HUES64 (cell line): ENCODE measurements around the gene PRLR.

Experiments
- H3K27ac ChIP-seq: 2 replicates; pipeline ENCODE4 v1.7.0; 2013; ENCODE audit warnings: low read depth, low read length, inconsistent platforms
- H3K27me3 ChIP-seq: 2 replicates; pipeline ENCODE4 v1.6.1; 2013; ENCODE audit warnings: mild to moderate bottlenecking, low read length; ENCODE audit not compliant: insufficient read depth
- H3K36me3 ChIP-seq: 2 replicates; pipeline ENCODE4 v1.6.1; 2013; ENCODE audit warnings: mild to moderate bottlenecking, low read length; ENCODE audit not compliant: insufficient read depth
- H3K4me1 ChIP-seq: 2 replicates; pipeline ENCODE4 v1.6.1; 2013; ENCODE audit warnings: mild to moderate bottlenecking, low read length, moderate library complexity; ENCODE audit not compliant: insufficient read depth
- H3K4me3 ChIP-seq: 2 replicates; pipeline ENCODE4 v1.5.1; 2013; ENCODE audit warnings: mild to moderate bottlenecking, low read length, moderate library complexity
- H3K9ac ChIP-seq: 2 replicates; pipeline ENCODE4 v1.6.1; 2013; ENCODE audit warnings: mild to moderate bottlenecking, low read depth, low read length
- H3K9me3 ChIP-seq: 2 replicates; pipeline ENCODE4 v1.6.1; 2013; ENCODE audit warnings: low read depth, low read length; ENCODE audit not compliant: insufficient read depth
- WGBS: fragments of 150-250, 120-280 bp; methylation state at CpG from one replicate; pipeline ENCODE4 v1.1.7; 2013; ENCODE audit warnings: missing lambda C conversion rate; 5-methylcytosine and 5-hydroxymethylcytosine counted together

PRLR gene

GRCh38 chr5:35096216-35096615 is 134.1 kb downstream of the PRLR start:
- H3K27me3 ChIP-seq = no peaks in the 10 kb centered on the region
- H3K4me3 ChIP-seq = no peak overlapping the region

DNA sequence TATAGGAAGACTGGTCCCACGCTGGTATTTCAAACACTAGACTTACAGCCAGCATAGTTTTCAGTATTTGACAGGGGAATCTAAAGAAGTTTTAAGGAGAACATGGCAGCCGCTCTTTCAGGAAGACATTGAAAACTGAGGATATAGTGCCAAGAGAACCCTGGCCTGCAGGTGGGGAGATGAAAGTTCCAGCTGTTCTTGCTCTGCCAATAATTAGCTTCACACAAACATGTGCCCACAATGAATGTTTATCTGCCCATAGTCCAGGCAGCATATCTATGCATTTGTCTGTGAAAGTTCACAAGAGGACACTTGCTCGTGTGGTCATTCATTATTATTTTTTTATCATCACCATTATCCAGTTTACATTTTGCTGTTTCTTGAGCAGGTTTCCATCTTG is 134.9 kb downstream of the PRLR start:
- no peaks in the 10 kb centered on the region for H3K27me3 ChIP-seq
- WGBS = 94% methylated on average over 3 of the region's 3 CpGs
- H3K9me3 ChIP-seq = no peaks in the 10 kb centered on the region
- H3K36me3 ChIP-seq = no peaks in the 10 kb centered on the region
- H3K4me3 ChIP-seq = no peak overlapping the region
- H3K4me1 ChIP-seq = peaks cover 12% of the 10 kb centered on the region
- H3K9ac ChIP-seq = no peak overlapping the region
- H3K27ac ChIP-seq = no peak overlapping the region

More at GRCh38 chr5:35096216-35096615, 134.1 kb downstream of the PRLR start:
- Histone ChIP-seq H3K9ac (no peak overlapping the region), H3K9me3 (no peaks in the 10 kb centered on the region), H3K36me3 (no peaks in the 10 kb centered on the region), H3K27ac (no peak overlapping the region), H3K4me1 (peaks cover 11% of the 10 kb centered on the region)
- WGBS = 93% methylated on average over 3 of the region's 3 CpGs

GRCh38 chr5:35094948-35095347 is 135.3 kb downstream of the PRLR start:
- Histone ChIP-seq H3K27me3 (no peaks in the 10 kb centered on the region), H3K27ac (no peak overlapping the region), H3K4me1 (peaks cover 12% of the 10 kb centered on the region), H3K9me3 (no peaks in the 10 kb centered on the region), H3K4me3 (no peak overlapping the region), H3K36me3 (no peaks in the 10 kb centered on the region), H3K9ac (no peak overlapping the region)
- 93% methylated on average over 3 of the region's 3 CpGs for WGBS

GRCh38 chr5:35092703-35093102 is 137.6 kb downstream of the PRLR start:
- H3K27ac ChIP-seq = no peak overlapping the region
- H3K4me3 ChIP-seq = no peak overlapping the region
- H3K9me3 ChIP-seq = no peaks in the 10 kb centered on the region
- no peaks in the 10 kb centered on the region for H3K27me3 ChIP-seq
- peaks cover 12% of the 10 kb centered on the region for H3K4me1 ChIP-seq
- 83% methylated on average over 2 of the region's 2 CpGs for WGBS
- H3K36me3 ChIP-seq = no peaks in the 10 kb centered on the region
- no peak overlapping the region for H3K9ac ChIP-seq

GRCh38 chr5:35091704-35092103 is 138.6 kb downstream of the PRLR start:
- H3K36me3 ChIP-seq = no peaks in the 10 kb centered on the region
- peaks cover 12% of the 10 kb centered on the region for H3K4me1 ChIP-seq
- no peak overlapping the region for H3K4me3 ChIP-seq
- no peaks in the 10 kb centered on the region for H3K9me3 ChIP-seq
- no peaks in the 10 kb centered on the region for H3K27me3 ChIP-seq
- no peak overlapping the region for H3K9ac ChIP-seq
- WGBS = 90% methylated on average over 5 of the region's 5 CpGs
- no peak overlapping the region for H3K27ac ChIP-seq

- WGBS = 71% methylated on average over 7 of the region's 7 CpGs
Measured at GRCh38 chr5:35089334-35090314, 140.7 kb downstream of the PRLR start.

GRCh38 chr5:35087991-35088390 is 142.3 kb downstream of the PRLR start:
- Histone ChIP-seq H3K4me1 (peaks cover 12% of the 10 kb centered on the region), H3K9ac (no peak overlapping the region), H3K27me3 (no peaks in the 10 kb centered on the region), H3K9me3 (no peaks in the 10 kb centered on the region), H3K27ac (no peak overlapping the region), H3K36me3 (no peaks in the 10 kb centered on the region), H3K4me3 (no peak overlapping the region)
- whole genome bisulfite sequencing = 87% methylated on average over 3 of the region's 3 CpGs

More at GRCh38 chr5:35089334-35090314, 140.7 kb downstream of the PRLR start:
- no peaks in the 10 kb centered on the region for H3K9me3 ChIP-seq
- no peak overlapping the region for H3K9ac ChIP-seq
- H3K4me1 ChIP-seq = peaks cover 12% of the 10 kb centered on the region
- no peaks in the 10 kb centered on the region for H3K27me3 ChIP-seq
- no peaks in the 10 kb centered on the region for H3K36me3 ChIP-seq
- no peak overlapping the region for H3K27ac ChIP-seq
- no peak overlapping the region for H3K4me3 ChIP-seq

- Histone ChIP-seq H3K27me3 (no peaks in the 10 kb centered on the region), H3K4me1 (no peaks in the 10 kb centered on the region), H3K9me3 (no peaks in the 10 kb centered on the region), H3K9ac (no peak overlapping the region), H3K4me3 (no peak overlapping the region), H3K36me3 (no peaks in the 10 kb centered on the region), H3K27ac (no peak overlapping the region)
- 89% methylated on average over 3 of the region's 3 CpGs for WGBS
Measured at GRCh38 chr5:35083150-35083549, 147.1 kb downstream of the PRLR start.

DNA sequence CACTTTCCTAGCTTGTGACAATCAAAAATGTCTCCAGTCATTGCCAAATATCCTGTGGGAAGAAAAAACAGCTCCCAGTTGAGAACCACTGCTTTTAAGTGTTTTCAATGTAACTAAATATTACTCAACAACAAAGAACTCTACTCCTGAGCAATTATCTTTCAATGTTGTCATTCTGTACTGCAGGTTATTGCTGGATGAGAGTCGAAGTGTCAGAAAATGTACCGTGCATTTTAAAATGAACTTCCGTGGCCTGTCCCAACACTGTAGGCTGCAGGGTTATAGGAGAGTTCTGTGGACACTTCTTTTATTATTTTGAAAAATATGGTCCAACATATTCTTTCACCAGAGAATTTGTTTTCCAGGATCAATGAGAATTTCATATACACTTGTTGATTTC is 147.8 kb downstream of the PRLR start:
- H3K9me3 ChIP-seq = no peaks in the 10 kb centered on the region
- H3K27ac ChIP-seq = no peak overlapping the region
- H3K4me3 ChIP-seq = no peak overlapping the region
- no peaks in the 10 kb centered on the region for H3K36me3 ChIP-seq
- H3K4me1 ChIP-seq = no peaks in the 10 kb centered on the region
- WGBS = 99% methylated on average over 3 of the region's 3 CpGs
- H3K27me3 ChIP-seq = no peaks in the 10 kb centered on the region
- no peak overlapping the region for H3K9ac ChIP-seq

DNA sequence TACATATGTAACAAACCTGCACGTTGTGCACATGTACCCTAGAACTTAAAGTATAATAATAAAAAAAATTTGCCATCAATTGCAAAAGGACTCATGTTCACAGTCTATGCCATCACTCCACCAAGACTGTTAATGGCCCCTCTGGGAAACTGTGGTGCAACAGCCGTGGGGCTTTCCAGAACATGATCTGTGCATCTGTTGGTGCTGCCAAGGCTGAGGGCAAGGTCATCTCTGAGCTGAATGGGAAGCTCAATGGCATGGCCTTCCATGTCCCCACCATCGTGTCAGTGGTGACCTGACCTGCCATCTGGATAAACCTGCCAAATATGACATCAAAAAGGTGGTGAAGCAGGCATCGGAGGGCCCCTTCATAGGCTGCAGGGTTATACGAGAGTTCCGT is 149.2 kb downstream of the PRLR start:
- no peak overlapping the region for H3K9ac ChIP-seq
- no peaks in the 10 kb centered on the region for H3K9me3 ChIP-seq
- 94% methylated on average over 6 of the region's 6 CpGs for WGBS
- H3K36me3 ChIP-seq = no peaks in the 10 kb centered on the region
- no peaks in the 10 kb centered on the region for H3K27me3 ChIP-seq
- H3K27ac ChIP-seq = no peak overlapping the region
- no peak overlapping the region for H3K4me3 ChIP-seq
- no peaks in the 10 kb centered on the region for H3K4me1 ChIP-seq

- H3K27ac ChIP-seq = no peak overlapping the region
- no peak overlapping the region for H3K9ac ChIP-seq
- 94% methylated on average over 4 of the region's 4 CpGs for WGBS
- H3K9me3 ChIP-seq = 0 out of 2 replicates have a peak, but pooled peaks cover 3% of the 10 kb centered on the region
- H3K27me3 ChIP-seq = no peaks in the 10 kb centered on the region
- H3K36me3 ChIP-seq = no peaks in the 10 kb centered on the region
- no peak overlapping the region for H3K4me3 ChIP-seq
- H3K4me1 ChIP-seq = no peaks in the 10 kb centered on the region
Measured at GRCh38 chr5:35073160-35073559, 157.1 kb downstream of the PRLR start.
